A549 (cell line): Measurements from ENCODE around the gene MYADML2. TPM values are rescaled to one million over a fixed set of nuclear protein-coding genes. Genes with fewer than 3 reads are reported as not detected.

Experiments
- ATAC-seq, 2 experiments: fragments of 200-7000 bp in 1 of 2; fragments of >200 bp in 1 of 2; cut with Nextera tagmentation in 1 of 2; cut with Tn5 transposase in 1 of 2; 3 replicates each; pipeline versions ENCODE4 v1.8.0 to v1.9.1; 2018 to 2020; ENCODE audit warnings: mild to moderate bottlenecking in 1 of 2, moderate library complexity in 1 of 2
- CTCF ChIA-PET: fragments of 300-600 bp; sonication (Branson Sonifier 250); formaldehyde crosslinking; extraction: SDS; loops from one replicate; lab custom pipeline; 2021; ENCODE audit warnings: antibody characterized with exemption, inconsistent platforms; lab: Yijun Ruan, JAX
- POLR2A ChIA-PET: fragments of 350-600 bp; formaldehyde crosslinking; extraction: SDS; loops from one replicate; lab custom pipeline; 2021; ENCODE audit warnings: antibody characterized with exemption, inconsistent platforms; lab: Yijun Ruan, JAX
- DNase-seq, 2 experiments: peaks; one replicate each; pipeline versions ENCODE4 v3.0.0 to v3.0.0-alpha.2; 2011 to 2016; ENCODE audit warnings: low read depth in 1 of 2, low spot score in 1 of 2
- FAIRE-seq: peaks from 2 replicates; lab custom pipeline; 2011; peaks lifted over from hg19 to GRCh38; lab: Jason Lieb, UNC
- H3K27ac ChIP-seq, 2 experiments: fragments of >200 bp; sonication (Bioruptor Twin); formaldehyde crosslinking; 3 replicates each; pipeline ENCODE4 v1.5.1; 2016 to 2017
- H3K4me1 ChIP-seq: fragments of >200 bp; sonication (Bioruptor Twin); formaldehyde crosslinking; 3 replicates; pipeline ENCODE4 v1.6.1; 2016
- H3K4me2 ChIP-seq: fragments of >200 bp; sonication (Bioruptor Twin); formaldehyde crosslinking; 3 replicates; pipeline ENCODE4 v1.6.1; 2016
- H3K4me3 ChIP-seq: fragments of >200 bp; sonication (Bioruptor Twin); formaldehyde crosslinking; 3 replicates; pipeline ENCODE4 v1.5.1; 2016
- H3K9me3 ChIP-seq: fragments of >200 bp; sonication (Bioruptor Twin); formaldehyde crosslinking; 3 replicates; pipeline ENCODE4 v1.6.1; 2016
- BCL3 ChIP-seq: fragments of >200 bp; sonication (Bioruptor Twin); formaldehyde crosslinking; IDR thresholded peaks from 3 replicates; pipeline ENCODE4 v1.6.1; 2016
- BHLHE40 ChIP-seq: IDR thresholded peaks from 2 replicates; pipeline ENCODE4 v1.6.1; 2012; ENCODE audit warnings: low read depth, low read length, inconsistent platforms
- CBX2 ChIP-seq: fragments of 200-600 bp; sonication (generic); IDR thresholded peaks from 2 replicates; pipeline ENCODE4 v1.6.1; 2016; ENCODE audit warnings: low read depth, mild to moderate bottlenecking, borderline replicate concordance
- CEBPB ChIP-seq, 2 experiments: fragments of >200 bp in 1 of 2; sonication (Bioruptor Twin) in 1 of 2; formaldehyde crosslinking in 1 of 2; IDR thresholded peaks; 2 replicates each; pipeline ENCODE4 v1.6.1; 2012 to 2016
- ELK1 ChIP-seq: fragments of 150-350 bp; IDR thresholded peaks from 2 replicates; pipeline ENCODE4 v1.6.1; 2014; ENCODE audit warnings: low read depth, mild to moderate bottlenecking, low read length
- ESRRA ChIP-seq: fragments of 150-350 bp; IDR thresholded peaks from 2 replicates; pipeline ENCODE4 v1.6.1; 2014; ENCODE audit warnings: mild to moderate bottlenecking, low read length, borderline replicate concordance
- FOSB ChIP-seq: fragments of 250-450 bp; sonication (Bioruptor Pico); IDR thresholded peaks from 2 replicates; pipeline ENCODE4 v1.5.0; 2020; ENCODE audit warnings: mild to moderate bottlenecking, moderate library complexity
- FOSL2 ChIP-seq, 2 experiments: fragments of 450-650 bp in 1 of 2; fragments of >200 bp in 1 of 2; sonication (Bioruptor Twin) in 1 of 2; formaldehyde crosslinking; IDR thresholded peaks; 2 replicates each; pipeline versions ENCODE4 v1.5.0 to v1.6.1; 2016 to 2020; ENCODE audit warnings: mild to moderate bottlenecking in 1 of 2, moderate library complexity in 1 of 2
- FOXS1 ChIP-seq: fragments of 250-450 bp; sonication (Bioruptor Pico); IDR thresholded peaks from 2 replicates; pipeline ENCODE4 v1.5.0; 2020; ENCODE audit warnings: mild to moderate bottlenecking, moderate library complexity
- HDAC2 ChIP-seq: fragments of 200-600 bp; sonication (generic); IDR thresholded peaks from 2 replicates; pipeline ENCODE4 v1.6.1; 2016
- HOXB13 ChIP-seq: fragments of 250-450 bp; sonication (Bioruptor Pico); IDR thresholded peaks from 2 replicates; pipeline ENCODE4 v1.5.0; 2020; ENCODE audit warnings: low read depth, mild to moderate bottlenecking, moderate library complexity
- JUNB ChIP-seq: fragments of >200 bp; sonication (Bioruptor Twin); formaldehyde crosslinking; IDR thresholded peaks from 2 replicates; pipeline ENCODE4 v1.6.1; 2016
- KDM5A ChIP-seq: fragments of 200-600 bp; sonication (generic); IDR thresholded peaks from 2 replicates; pipeline ENCODE4 v1.6.1; 2016; ENCODE audit warnings: antibody characterized with exemption, mild to moderate bottlenecking
- MAFK ChIP-seq: fragments of 450-650 bp; IDR thresholded peaks from 2 replicates; pipeline ENCODE4 v1.6.1; 2014; ENCODE audit not compliant: partially characterized antibody
- MAX ChIP-seq: IDR thresholded peaks from 2 replicates; pipeline ENCODE4 v1.6.1; 2012
- NPAS2 ChIP-seq: fragments of 250-450 bp; sonication (Bioruptor Pico); IDR thresholded peaks from 2 replicates; pipeline ENCODE4 v1.8.0; 2022; ENCODE audit warnings: mild to moderate bottlenecking, moderate library complexity, borderline replicate concordance
- PBX3 ChIP-seq: IDR thresholded peaks from 2 replicates; pipeline ENCODE4 v1.6.1; 2012
- PHF8 ChIP-seq: fragments of 200-600 bp; sonication (generic); IDR thresholded peaks from 2 replicates; pipeline ENCODE4 v1.6.1; 2016; ENCODE audit warnings: low read depth, mild to moderate bottlenecking, antibody characterized with exemption, moderate library complexity, borderline replicate concordance
- RAD21 ChIP-seq, 2 experiments: fragments of >200 bp in 1 of 2; sonication (Bioruptor Twin) in 1 of 2; formaldehyde crosslinking in 1 of 2; IDR thresholded peaks in 1 of 2; conservative IDR thresholded peaks in 1 of 2; 2 replicates in 1 of 2; 3 replicates in 1 of 2; pipeline ENCODE4 v1.6.1; 2012 to 2018; ENCODE audit warnings: inconsistent platforms in 1 of 2
- RFX5 ChIP-seq: fragments of 450-650 bp; IDR thresholded peaks from 2 replicates; pipeline ENCODE4 v1.7.1; 2014; ENCODE audit warnings: antibody characterized with exemption, mild to moderate bottlenecking, moderate library complexity
- SMC3 ChIP-seq: fragments of >200 bp; sonication (Bioruptor Twin); formaldehyde crosslinking; IDR thresholded peaks from 3 replicates; pipeline ENCODE4 v1.6.1; 2018; ENCODE audit warnings: inconsistent platforms
- TFCP2L1 ChIP-seq: fragments of 250-450 bp; sonication (Bioruptor Pico); IDR thresholded peaks from 2 replicates; pipeline ENCODE4 v1.5.0; 2021; ENCODE audit warnings: mild to moderate bottlenecking
- ZC3H11A ChIP-seq: fragments of 450-650 bp; IDR thresholded peaks from 2 replicates; pipeline ENCODE4 v1.6.1; 2014; ENCODE audit warnings: antibody characterized with exemption, mild to moderate bottlenecking
- ZSCAN20 ChIP-seq: fragments of 250-450 bp; sonication (Bioruptor Pico); IDR thresholded peaks from 2 replicates; pipeline ENCODE4 v1.8.0; 2022; ENCODE audit warnings: mild to moderate bottlenecking, moderate library complexity
- WGBS: methylation state at CpG from one replicate; pipeline ENCODE4 v1.1.6; 2017; ENCODE audit errors: missing lambda C conversion rate; 5-methylcytosine and 5-hydroxymethylcytosine counted together
- polyA plus RNA-seq, 4 experiments: library from polyadenylated mRNA; depleted of rRNA in 3 of 4; stranded (reverse); fragments of >200 nt; fragmentation: RNase III in 1 of 4; extraction: RNeasy Plus Mini Kit Qiagen cat#74134 plus additional on column Dnase treatment in 1 of 4; gene quantifications; 2 replicates in 3 of 4; 3 replicates in 1 of 4; pipeline ENCODE4 v1.2.3, GENCODE V29; 2011 to 2017

The MYADML2 gene
- polyA plus RNA-seq, 2 of the 4 experiments (the other 2 are of a cell fraction) = not detected

- CTCF ChIA-PET = interaction anchor here (1.0 to 10.9 kb wide), 4 partner anchors 9 to 68 kb away, joined by 3 to 794 read pairs (median 18); partner anchors contain the start of genes CENPX, DCXR, LRRC45 and RAC3
- Histone ChIP-seq H3K9me3 (peaks cover 26% of the 10 kb centered on the region), H3K4me3 (no peak overlapping the region), H3K27ac (0 out of 6 replicates have a peak overlapping the region, but pooled peaks of 1 of the 2 experiments have one; percentile 8), H3K4me2 (no peak overlapping the region), H3K4me1 (peaks cover 19% of the 10 kb centered on the region)
- TF ChIP-seq ESRRA = no peak
- TF ChIP-seq RAD21 (conservative IDR thresholded peaks at IDR 0.05 in 1 of 2, IDR thresholded peaks at IDR 0.05 in 1 of 2) = no peak
- TF ChIP-seq KDM5A = no peak
- no peak for TF ChIP-seq MAFK
- TF ChIP-seq ELK1 = no peak
- no peak for TF ChIP-seq ZC3H11A
- TF ChIP-seq JUNB = no peak
- TF ChIP-seq FOXS1 (CRISPR knock-in tag) = no peak
- no peak for TF ChIP-seq SMC3
- POLR2A ChIA-PET = no interaction called here
- ATAC-seq (no peak), DNase-seq (no peak), FAIRE-seq (no peak)
- 82% methylated on average over 11 of the region's 12 CpGs for WGBS
Observed at GRCh38 chr17:81968850-81969812, 22.1 kb upstream of the MYADML2 start.

- ChIA-PET CTCF (interaction anchor here (0.7 to 10.9 kb wide), 6 partner anchors 9 to 75 kb away, joined by 3 to 794 read pairs (median 6); partner anchors contain the start of genes CENPX, DCXR, LRRC45 and RAC3), POLR2A (no interaction called here)
- no peak for ATAC-seq
- no peak for TF ChIP-seq ZSCAN20
- TF ChIP-seq HDAC2 = no peak
- TF ChIP-seq MAX = no peak
- TF ChIP-seq CBX2 = no peak
- no peak for TF ChIP-seq CEBPB (IDR thresholded peaks at IDR 0.05)
- TF ChIP-seq TFCP2L1 (CRISPR knock-in tag) = no peak
- TF ChIP-seq ELK1 = no peak
- TF ChIP-seq BHLHE40 = no peak
- no peak for TF ChIP-seq BCL3
- TF ChIP-seq FOSL2 (IDR thresholded peaks at IDR 0.05) = no peak
- no peak for TF ChIP-seq FOSL2 (CRISPR knock-in tag; IDR thresholded peaks at IDR 0.05)
- TF ChIP-seq RAD21 (conservative IDR thresholded peaks at IDR 0.05 in 1 of 2, IDR thresholded peaks at IDR 0.05 in 1 of 2) = no peak
- no peak for TF ChIP-seq HOXB13 (CRISPR knock-in tag)
- TF ChIP-seq RFX5 = no peak
- TF ChIP-seq FOSB (CRISPR knock-in tag) = no peak
- no peak for TF ChIP-seq NPAS2 (CRISPR knock-in tag)
- TF ChIP-seq PHF8 = no peak
- no peak for TF ChIP-seq PBX3
- Histone ChIP-seq H3K4me1 (peaks cover 19% of the 10 kb centered on the region), H3K4me2 (peak overlapping the region; percentile 72), H3K4me3 (0 out of 3 replicates have a peak overlapping the region, but pooled peaks have one; percentile 16), H3K9me3 (peaks cover 18% of the 10 kb centered on the region), H3K27ac (peak overlapping the region; percentile 65 to 85)
- no peak for FAIRE-seq
- WGBS = 93% methylated on average over 7 of the region's 7 CpGs
- DNase-seq = no peak
Observed at GRCh38 chr17:81968396-81968745, 21.3 kb upstream of the MYADML2 start.
